Stomach (tissue), 9 donors: ENCODE results near the gene GEMIN8. TPM values are rescaled to one million over a fixed set of nuclear protein-coding genes. Genes with fewer than 3 reads are reported as not detected.

Experiments used
- DNase-seq, 2 donors: peaks; one replicate each; pipeline versions ENCODE4 v3.0.0 to v3.0.0-alpha.2; 2013 to 2019
- H3K27ac ChIP-seq, 5 donors: fragments of 200-600 bp in 4 of 5; sonication (generic) in 4 of 5; one replicate each; pipeline ENCODE4 v1.5.1; 2013 to 2019; ENCODE audit warnings: mild to moderate bottlenecking in 1 of 5, moderate library complexity in 1 of 5
- H3K27me3 ChIP-seq, 3 donors: fragments of 200-600 bp; sonication (generic); one replicate each; pipeline ENCODE4 v1.5.1; 2017 to 2019; ENCODE audit warnings: mixed run types in 1 of 3
- H3K36me3 ChIP-seq, 4 donors: fragments of 200-600 bp; sonication (generic); 1 replicate in 3 of 4; 2 replicates in 1 of 4; pipeline ENCODE4 v1.5.1; 2016 to 2019
- H3K4me1 ChIP-seq, 4 donors: fragments of 200-600 bp; sonication (generic); one replicate each; pipeline ENCODE4 v1.5.1; 2016 to 2019
- H3K4me3 ChIP-seq, 4 donors: fragments of 200-600 bp; sonication (generic) in 3 of 4; one replicate each; pipeline ENCODE4 v1.5.1; 2016 to 2019; ENCODE audit warnings: mild to moderate bottlenecking in 1 of 4
- H3K9me3 ChIP-seq, 4 donors: fragments of 200-600 bp; sonication (generic); one replicate each; pipeline ENCODE4 v1.5.1; 2016 to 2019
- EP300 ChIP-seq: sonication (generic); formaldehyde crosslinking; IDR thresholded peaks from one replicate; pipeline ENCODE4 v1.6.1; 2017; ENCODE audit warnings: antibody characterized with exemption
- POLR2A ChIP-seq, 4 donors: fragments of 450-650 bp; IDR thresholded peaks; one replicate each; pipeline ENCODE4 v1.6.1; 2016; ENCODE audit warnings: antibody characterized with exemption in 4 of 4, control low read depth in 2 of 4, mild to moderate bottlenecking in 1 of 4, moderate library complexity in 1 of 4
- POLR2AphosphoS5 ChIP-seq, 3 donors: sonication (generic); formaldehyde crosslinking; IDR thresholded peaks; one replicate each; pipeline ENCODE4 v1.6.1; 2016; ENCODE audit warnings: antibody characterized with exemption in 3 of 3
- WGBS, 5 donors: extraction: QIAGEN DNeasy Blood & Tissue Kit in 3 of 5; methylation state at CpG; one replicate each; pipeline versions ENCODE4 v1.1.5 to v1.1.7; 2013 to 2018; 5-methylcytosine and 5-hydroxymethylcytosine counted together
- intact Hi-C: fragments of 100-400 bp; cut with DNase I; formaldehyde crosslinking; loops from one replicate; pipeline ENCODE4 v1.15.1; 2023; ENCODE audit warnings: low total_unique reads
- polyA plus RNA-seq, 3 donors: library from polyadenylated mRNA; stranded (reverse); fragments of 200-250 nt; gene quantifications; one replicate each; pipeline ENCODE4 v1.2.3, GENCODE V29; 2013
- total RNA-seq, 5 donors: library from RNA; depleted of rRNA; stranded (reverse); fragments of >200 nt; gene quantifications; one replicate each; pipeline versions ENCODE4 v1.1.0 to v1.2.3, GENCODE V29; 2014 to 2016
- TF ChIP-seq, protein P1 (sequence below), 7 experiments: fragments of 450-650 bp in 4 of 7; fragments of 200-600 bp in 3 of 7; sonication (generic) in 3 of 7; IDR thresholded peaks; one replicate each; pipeline ENCODE4 v1.5.1; 2016 to 2019; ENCODE audit warnings: antibody characterized with exemption in 7 of 7, control low read depth in 2 of 7, mild to moderate bottlenecking in 1 of 7
- donor health status: healthy with polysubstance abuse.
- donor health status: Bipolar disorder and iron deficiency.
- donor health status: healthy.

GEMIN8 gene
- total and polyA plus RNA-seq, 8 donors: 4.3 to 33.5 (median 14.7) TPM

DNA sequence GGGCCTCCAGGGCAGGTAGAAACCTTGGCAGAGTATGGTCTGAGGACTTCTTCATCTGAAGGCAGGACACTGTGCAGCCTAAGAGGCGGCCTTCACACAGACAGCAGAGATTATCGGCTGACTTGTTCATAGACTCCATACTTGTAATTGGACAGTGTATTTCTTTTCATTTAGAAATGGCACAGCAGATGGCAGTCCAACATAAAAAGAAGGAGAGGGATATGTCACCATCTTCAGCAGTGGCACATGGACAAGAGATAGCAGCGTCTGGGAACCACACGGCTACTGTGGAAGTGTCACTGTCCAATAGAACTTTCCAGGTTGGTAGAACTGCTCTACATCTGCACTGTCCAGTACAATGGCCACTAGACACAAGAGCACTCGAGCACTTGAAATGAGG is 21.7 kb upstream of the GEMIN8 start:
- TF ChIP-seq, protein P1, sequence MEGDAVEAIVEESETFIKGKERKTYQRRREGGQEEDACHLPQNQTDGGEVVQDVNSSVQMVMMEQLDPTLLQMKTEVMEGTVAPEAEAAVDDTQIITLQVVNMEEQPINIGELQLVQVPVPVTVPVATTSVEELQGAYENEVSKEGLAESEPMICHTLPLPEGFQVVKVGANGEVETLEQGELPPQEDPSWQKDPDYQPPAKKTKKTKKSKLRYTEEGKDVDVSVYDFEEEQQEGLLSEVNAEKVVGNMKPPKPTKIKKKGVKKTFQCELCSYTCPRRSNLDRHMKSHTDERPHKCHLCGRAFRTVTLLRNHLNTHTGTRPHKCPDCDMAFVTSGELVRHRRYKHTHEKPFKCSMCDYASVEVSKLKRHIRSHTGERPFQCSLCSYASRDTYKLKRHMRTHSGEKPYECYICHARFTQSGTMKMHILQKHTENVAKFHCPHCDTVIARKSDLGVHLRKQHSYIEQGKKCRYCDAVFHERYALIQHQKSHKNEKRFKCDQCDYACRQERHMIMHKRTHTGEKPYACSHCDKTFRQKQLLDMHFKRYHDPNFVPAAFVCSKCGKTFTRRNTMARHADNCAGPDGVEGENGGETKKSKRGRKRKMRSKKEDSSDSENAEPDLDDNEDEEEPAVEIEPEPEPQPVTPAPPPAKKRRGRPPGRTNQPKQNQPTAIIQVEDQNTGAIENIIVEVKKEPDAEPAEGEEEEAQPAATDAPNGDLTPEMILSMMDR (IDR thresholded peaks at IDR 0.05): no peak
- TF ChIP-seq POLR2AphosphoS5 (IDR thresholded peaks at IDR 0.05) (no peak), POLR2A (IDR thresholded peaks at IDR 0.05) (no peak), EP300 (no peak)
- intact Hi-C loops: no loop called here
- peaks cover 0 to 11% (median 0%) of the 10 kb centered on the region in 3 donors for H3K27me3 ChIP-seq
- H3K9me3 ChIP-seq: peaks cover 0 to 9% (median 4%) of the 10 kb centered on the region in 4 donors
- 64 to 72% (median 65%) methylated on average over 5 of the region's 5 CpGs for WGBS, 5 donors
- H3K4me3 ChIP-seq: no peak overlapping the region
- no peak for DNase-seq
- H3K4me1 ChIP-seq: no peaks in the 10 kb centered on the region
- no peaks in the 10 kb centered on the region for H3K36me3 ChIP-seq
- H3K27ac ChIP-seq: no peak overlapping the region

DNA sequence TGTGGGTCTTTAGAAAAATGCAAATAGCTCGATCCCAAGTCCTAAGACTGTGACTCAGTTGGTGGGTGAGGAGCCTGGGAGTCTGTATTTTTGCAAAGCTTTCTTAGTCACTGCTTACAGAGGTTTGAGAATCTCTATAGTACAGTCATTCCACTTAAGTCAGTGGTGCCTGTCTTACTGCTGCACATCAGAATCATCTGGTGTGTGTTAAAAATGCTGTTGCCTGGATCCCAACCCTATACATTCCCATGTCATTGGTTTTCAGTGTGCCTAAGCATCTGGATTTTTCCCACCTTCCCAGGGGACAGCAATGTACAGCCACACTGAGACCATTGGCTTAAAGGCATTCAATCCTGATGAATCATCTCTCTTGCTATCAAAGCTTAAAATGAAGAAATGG is 21.0 kb upstream of the GEMIN8 start:
- no peak for DNase-seq
- 10 to 65% (median 20%) methylated on average over 1 of the region's 1 CpG for WGBS, 5 donors
- TF ChIP-seq POLR2AphosphoS5 (IDR thresholded peaks at IDR 0.05): no peak
- TF ChIP-seq, protein P1 (IDR thresholded peaks at IDR 0.05): no peak
- TF ChIP-seq POLR2A (IDR thresholded peaks at IDR 0.05): no peak
- TF ChIP-seq EP300: no peak
- no peak overlapping the region for H3K27ac ChIP-seq
- H3K9me3 ChIP-seq: peaks cover 0 to 9% (median 4%) of the 10 kb centered on the region in 4 donors
- intact Hi-C loops: no loop called here
- no peaks in the 10 kb centered on the region for H3K36me3 ChIP-seq
- no peak overlapping the region for H3K4me3 ChIP-seq
- no peaks in the 10 kb centered on the region for H3K4me1 ChIP-seq
- H3K27me3 ChIP-seq: peaks cover 0 to 11% (median 0%) of the 10 kb centered on the region in 3 donors

DNA sequence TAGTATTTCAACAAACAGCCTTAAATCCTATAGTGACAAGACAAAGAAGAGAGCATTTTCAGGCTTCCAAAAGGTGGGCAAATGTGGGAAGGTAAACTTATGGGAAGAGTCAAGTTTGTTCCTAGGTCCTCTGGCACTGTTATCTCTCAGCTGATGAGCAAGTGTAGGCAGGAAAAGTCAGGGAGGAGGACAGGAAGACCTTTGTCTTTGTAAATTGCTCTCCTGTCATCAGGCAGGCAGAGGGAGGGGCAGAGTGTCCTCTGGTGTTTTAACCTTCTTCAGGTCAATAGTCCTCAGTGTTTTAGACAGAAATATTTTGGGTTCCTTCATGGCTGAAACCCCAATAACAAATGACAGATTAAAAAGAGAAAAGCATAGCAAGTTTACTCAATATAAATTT is 13.5 kb upstream of the GEMIN8 start:
- intact Hi-C loops: no loop called here

DNA sequence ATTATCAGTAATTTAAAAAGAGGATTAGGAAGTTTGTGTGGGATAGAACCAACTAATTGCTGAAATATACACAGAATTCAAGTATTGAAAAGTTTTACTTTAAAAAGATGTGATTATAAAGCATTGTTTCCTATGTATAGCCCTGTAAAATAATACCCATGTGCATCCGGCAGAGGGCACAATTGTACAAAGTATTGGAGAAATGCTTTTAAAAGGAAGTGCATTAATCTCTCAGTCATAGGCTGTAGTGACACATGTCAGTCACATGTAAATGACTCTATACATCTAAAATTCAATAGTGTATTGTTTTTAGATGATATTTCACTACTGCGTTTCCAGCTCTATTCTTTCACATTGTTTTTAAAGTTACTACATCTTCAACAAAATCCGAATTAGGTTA is 9.7 kb upstream of the GEMIN8 start:
- TF ChIP-seq EP300: no peak
- peak in 2 of 3 donors; percentile 20 to 74 for TF ChIP-seq POLR2AphosphoS5 (IDR thresholded peaks at IDR 0.05)
- TF ChIP-seq, protein P1 (IDR thresholded peaks at IDR 0.05): peak in 5 of 7 experiments; percentile 13 to 78 (median 58)
- WGBS, 5 donors: 30 to 36% (median 33%) methylated on average over 3 of the region's 3 CpGs
- no peak overlapping the region for H3K27ac ChIP-seq
- intact Hi-C loops: loop anchor here (10.0 kb wide), 1 partner anchor 395 kb away; no protein-coding TSS in a partner anchor
- H3K27me3 ChIP-seq: no peaks in the 10 kb centered on the region
- peak; percentile 60 to 80 for DNase-seq
- H3K4me3 ChIP-seq: no peak overlapping the region
- no peaks in the 10 kb centered on the region for H3K4me1 ChIP-seq
- H3K9me3 ChIP-seq: no peaks in the 10 kb centered on the region
- H3K36me3 ChIP-seq: no peaks in the 10 kb centered on the region

More for the DNA sequence above, 13.5 kb upstream of the GEMIN8 start:
- Histone ChIP-seq H3K4me3 (no peak overlapping the region), H3K27ac (no peak overlapping the region), H3K36me3 (no peaks in the 10 kb centered on the region), H3K27me3 (no peaks in the 10 kb centered on the region), H3K4me1 (no peaks in the 10 kb centered on the region), H3K9me3 (peaks cover 0 to 3% (median 0%) of the 10 kb centered on the region in 4 donors)
- TF ChIP-seq, protein P1 (IDR thresholded peaks at IDR 0.05): no peak
- TF ChIP-seq EP300 (no peak), POLR2A (IDR thresholded peaks at IDR 0.05) (no peak), POLR2AphosphoS5 (IDR thresholded peaks at IDR 0.05) (no peak)
- no peak for DNase-seq
